GM12801 (cell line): ENCODE data around the gene SCAMP4.

ENCODE experiments used
- TF ChIP-seq, protein P1 (sequence below): IDR thresholded peaks from one replicate; pipeline ENCODE4 v1.5.1; 2011; ENCODE audit warnings: control low read depth; ENCODE audit not compliant: insufficient read length; ENCODE audit errors: extremely low read depth

The SCAMP4 gene

GRCh38 chr19:1970003-1970805, 65.0 kb downstream of the SCAMP4 start:
- TF ChIP-seq, protein P1, sequence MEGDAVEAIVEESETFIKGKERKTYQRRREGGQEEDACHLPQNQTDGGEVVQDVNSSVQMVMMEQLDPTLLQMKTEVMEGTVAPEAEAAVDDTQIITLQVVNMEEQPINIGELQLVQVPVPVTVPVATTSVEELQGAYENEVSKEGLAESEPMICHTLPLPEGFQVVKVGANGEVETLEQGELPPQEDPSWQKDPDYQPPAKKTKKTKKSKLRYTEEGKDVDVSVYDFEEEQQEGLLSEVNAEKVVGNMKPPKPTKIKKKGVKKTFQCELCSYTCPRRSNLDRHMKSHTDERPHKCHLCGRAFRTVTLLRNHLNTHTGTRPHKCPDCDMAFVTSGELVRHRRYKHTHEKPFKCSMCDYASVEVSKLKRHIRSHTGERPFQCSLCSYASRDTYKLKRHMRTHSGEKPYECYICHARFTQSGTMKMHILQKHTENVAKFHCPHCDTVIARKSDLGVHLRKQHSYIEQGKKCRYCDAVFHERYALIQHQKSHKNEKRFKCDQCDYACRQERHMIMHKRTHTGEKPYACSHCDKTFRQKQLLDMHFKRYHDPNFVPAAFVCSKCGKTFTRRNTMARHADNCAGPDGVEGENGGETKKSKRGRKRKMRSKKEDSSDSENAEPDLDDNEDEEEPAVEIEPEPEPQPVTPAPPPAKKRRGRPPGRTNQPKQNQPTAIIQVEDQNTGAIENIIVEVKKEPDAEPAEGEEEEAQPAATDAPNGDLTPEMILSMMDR = no peak

DNA sequence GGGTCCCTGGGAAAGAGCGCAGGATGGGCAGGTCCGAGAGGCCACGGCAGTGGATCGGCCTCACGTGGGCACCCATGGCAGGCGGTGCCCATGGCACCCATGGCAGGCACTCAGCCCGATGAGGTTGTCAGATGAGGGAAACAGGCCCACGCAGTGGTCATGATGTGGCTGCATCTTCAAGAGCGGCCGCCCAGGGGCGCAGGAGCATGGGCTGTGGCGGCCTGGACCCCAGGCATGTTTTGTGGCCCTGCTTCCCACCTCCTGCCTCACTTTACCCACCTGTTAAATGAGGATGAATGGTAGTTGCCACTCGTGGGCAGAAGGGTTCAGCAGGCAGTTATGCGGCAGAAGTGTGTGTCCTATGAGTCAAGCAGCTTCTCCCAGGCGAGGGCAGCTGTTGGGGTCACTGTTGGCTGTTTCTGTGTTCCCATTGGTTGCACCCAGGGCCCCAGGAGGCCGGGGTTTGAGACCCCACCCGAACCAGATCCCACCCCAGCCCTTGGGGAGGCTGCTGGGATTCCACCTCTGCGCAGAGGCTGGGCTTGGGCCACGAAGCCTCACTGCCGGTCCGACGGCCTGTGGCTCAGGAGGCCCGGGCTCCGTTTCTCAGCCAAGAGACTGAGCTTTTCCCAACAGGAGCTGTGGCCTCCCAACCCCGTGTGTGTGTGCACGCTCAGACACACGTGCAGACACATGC, 65.8 kb downstream of the SCAMP4 start:
- TF ChIP-seq, protein P1 = no peak

DNA sequence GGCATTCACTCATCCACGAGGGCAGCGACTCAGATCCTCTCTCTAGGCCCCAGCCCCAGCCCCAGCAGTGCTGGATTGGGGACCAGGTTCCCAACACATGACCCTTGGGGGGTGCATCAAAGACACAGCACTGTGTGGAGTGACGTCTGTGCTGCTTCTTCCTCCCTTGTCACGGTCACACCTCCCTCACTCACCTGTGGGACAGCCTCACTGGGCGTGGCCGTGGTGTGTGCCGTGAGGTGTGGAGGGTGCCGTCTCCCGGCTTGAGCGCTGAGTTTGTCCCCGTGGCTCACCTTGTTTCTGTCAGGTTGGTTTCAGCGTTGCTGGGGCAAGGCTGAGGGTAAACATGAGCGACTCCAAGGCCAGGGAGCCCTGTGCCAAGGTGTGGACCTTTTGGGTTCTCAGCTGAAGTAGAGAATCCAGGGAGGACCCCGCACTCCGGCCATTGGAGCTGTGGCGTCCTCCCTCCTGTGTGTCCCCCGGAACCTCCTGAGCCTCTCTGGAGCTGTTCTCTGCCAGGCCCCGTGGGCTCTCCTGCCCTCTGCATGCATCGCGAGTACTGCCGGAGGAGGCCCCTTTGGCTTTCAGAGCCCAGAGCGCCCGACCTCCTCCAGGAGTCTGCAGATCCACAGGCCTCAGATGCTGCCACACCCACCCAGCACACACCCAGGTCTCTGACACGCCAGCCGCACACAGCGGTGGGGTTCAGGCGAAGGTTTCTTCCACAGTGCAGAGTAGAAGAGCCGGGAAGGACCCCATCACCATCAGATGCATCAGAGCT, 69.4 kb downstream of the SCAMP4 start:
- TF ChIP-seq, protein P1 = no peak

- TF ChIP-seq, protein P1 = no peak
Measured at GRCh38 chr19:1975162-1975480, 69.9 kb downstream of the SCAMP4 start.
